Gastroesophageal sphincter (tissue), 4 donors: ENCODE results near the gene SAMD4A. TPM values are rescaled to one million over a fixed set of nuclear protein-coding genes. Genes with fewer than 3 reads are reported as not detected.

Source experiments
- ATAC-seq: fragments of 150-250 bp; one replicate; pipeline ENCODE4 v1.9.1; 2016; ENCODE audit warnings: mild to moderate bottlenecking, moderate library complexity
- H3K27ac ChIP-seq, 4 donors: fragments of 200-600 bp; sonication (generic) in 3 of 4; 1 replicate in 3 of 4; 2 replicates in 1 of 4; pipeline ENCODE4 v1.5.1; 2016 to 2019
- H3K27me3 ChIP-seq: fragments of 200-600 bp; sonication (generic); one replicate; pipeline ENCODE4 v1.5.1; 2019
- H3K36me3 ChIP-seq, 2 donors: fragments of 200-600 bp; sonication (generic); one replicate each; pipeline ENCODE4 v1.5.1; 2019; ENCODE audit warnings: control low read depth in 1 of 2
- H3K4me1 ChIP-seq, 3 donors: fragments of 200-600 bp; sonication (generic); 1 replicate in 2 of 3; 2 replicates in 1 of 3; pipeline ENCODE4 v1.5.1; 2016 to 2019; ENCODE audit warnings: control low read depth in 2 of 3
- H3K4me3 ChIP-seq, 2 donors: fragments of 200-600 bp; sonication (generic); one replicate each; pipeline ENCODE4 v1.5.1; 2019; ENCODE audit warnings: mild to moderate bottlenecking in 1 of 2, moderate library complexity in 1 of 2
- H3K9me3 ChIP-seq, 3 donors: fragments of 200-600 bp; sonication (generic); one replicate each; pipeline ENCODE4 v1.5.1; 2017 to 2019; ENCODE audit warnings: control low read depth in 2 of 3
- EP300 ChIP-seq: sonication (generic); formaldehyde crosslinking; IDR thresholded peaks from one replicate; pipeline ENCODE4 v1.6.1; 2017; ENCODE audit warnings: antibody characterized with exemption, mild to moderate bottlenecking
- POLR2A ChIP-seq, 2 donors: fragments of 450-650 bp; IDR thresholded peaks; one replicate each; pipeline ENCODE4 v1.6.1; 2017; ENCODE audit warnings: antibody characterized with exemption in 2 of 2, mild to moderate bottlenecking in 2 of 2, moderate library complexity in 1 of 2
- POLR2AphosphoS5 ChIP-seq: sonication (generic); formaldehyde crosslinking; IDR thresholded peaks from one replicate; pipeline ENCODE4 v1.6.1; 2017; ENCODE audit warnings: antibody characterized with exemption
- WGBS, 2 donors: methylation state at CpG; one replicate each; pipeline ENCODE4 v1.1.5; 2018; ENCODE audit warnings: low coverage in 1 of 2; 5-methylcytosine and 5-hydroxymethylcytosine counted together
- total RNA-seq, 4 donors: library from RNA; depleted of rRNA; stranded (reverse); fragments of >200 nt; gene quantifications; one replicate each; pipeline ENCODE4 v1.1.0, GENCODE V29; 2016
- TF ChIP-seq, protein P1 (sequence below), 4 experiments: fragments of 200-600 bp in 2 of 4; fragments of 450-650 bp in 2 of 4; sonication (generic) in 1 of 4; IDR thresholded peaks; one replicate each; pipeline ENCODE4 v1.5.1; 2017 to 2019; ENCODE audit warnings: antibody characterized with exemption in 4 of 4, mild to moderate bottlenecking in 2 of 4, moderate library complexity in 2 of 4

Gene SAMD4A
- total RNA-seq, 4 donors from 2014 or later, result 65.2 to 163 (median 89.7) TPM

DNA sequence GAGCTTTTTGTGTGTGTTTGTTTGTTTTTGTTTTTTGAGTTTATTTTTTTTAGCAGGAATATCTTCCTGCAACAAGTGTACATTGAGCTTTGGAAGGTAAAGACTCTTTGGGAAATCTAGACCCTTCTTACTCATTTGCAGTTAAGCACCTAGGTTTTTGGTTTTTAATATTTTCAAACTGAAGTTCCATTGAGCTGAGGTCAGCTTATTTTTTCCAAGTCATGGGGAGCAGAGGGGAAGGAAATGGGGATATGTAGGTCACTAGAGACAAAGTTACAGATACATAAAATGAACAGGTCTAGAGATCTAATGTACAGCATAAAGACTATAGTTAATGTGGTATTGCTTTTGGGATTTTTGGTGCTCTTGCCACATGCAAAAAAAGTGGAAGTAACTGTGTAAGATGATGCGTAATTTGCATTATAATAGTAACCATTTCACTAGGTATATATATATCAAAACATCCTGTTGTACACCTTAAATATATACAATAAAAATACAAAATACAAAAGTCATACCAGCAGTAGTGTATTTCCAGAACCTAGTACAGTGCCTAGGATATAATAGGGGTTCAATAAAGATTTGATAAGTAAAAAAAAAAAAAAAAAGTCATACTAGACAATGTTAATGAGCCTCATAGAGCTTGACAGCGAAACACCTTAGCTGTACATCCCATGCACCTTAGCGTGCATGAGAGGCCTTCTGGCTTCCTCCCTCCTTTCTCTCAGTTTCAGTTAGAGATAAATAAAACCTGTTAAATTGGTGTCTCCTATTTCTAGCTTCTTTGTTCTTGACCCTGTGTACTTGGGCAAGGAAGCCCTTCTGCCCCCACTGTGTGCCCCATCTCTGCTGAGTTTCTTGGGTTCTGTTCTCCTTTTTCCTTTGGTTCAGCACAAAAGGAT, 34.6 kb upstream of the SAMD4A start:
- H3K27ac ChIP-seq, result no peak overlapping the region
- no peaks in the 10 kb centered on the region for H3K27me3 ChIP-seq
- no peaks in the 10 kb centered on the region for H3K4me1 ChIP-seq
- 91 to 100% methylated on average over 3 of the region's 3 CpGs for WGBS, 2 donors
- H3K9me3 ChIP-seq, result no peaks in the 10 kb centered on the region
- no peak for ATAC-seq
- TF ChIP-seq EP300, result no peak
- no peak for TF ChIP-seq POLR2A (IDR thresholded peaks at IDR 0.05)
- H3K4me3 ChIP-seq, result no peak overlapping the region
- H3K36me3 ChIP-seq, result peaks cover 0 to 22% of the 10 kb centered on the region in 2 donors

DNA sequence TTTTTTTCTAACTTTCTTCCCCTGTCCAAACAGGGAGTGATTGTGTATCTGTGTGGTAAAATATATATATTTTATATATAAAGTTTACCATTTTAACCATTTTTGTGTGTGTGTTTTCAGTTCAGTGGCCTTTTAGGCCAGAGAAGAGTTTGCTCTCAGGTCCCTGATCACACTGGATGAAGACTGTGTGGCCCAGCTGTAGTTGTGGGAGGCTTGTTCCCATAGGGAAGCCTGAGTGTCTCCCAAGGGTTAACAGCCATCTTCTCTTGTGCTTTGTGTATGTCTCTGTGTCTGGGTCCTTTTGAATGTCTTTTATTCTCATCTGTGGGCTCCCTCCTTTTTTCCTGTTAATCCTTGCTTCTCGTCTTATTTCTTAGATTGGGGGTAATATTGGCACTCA, 33.8 kb upstream of the SAMD4A start:
- 77 to 83% methylated on average over 1 of the region's 1 CpG for whole genome bisulfite sequencing, 2 donors
- H3K27ac ChIP-seq, result no peak overlapping the region
- TF ChIP-seq POLR2A (IDR thresholded peaks at IDR 0.05), result no peak
- no peak for TF ChIP-seq EP300
- TF ChIP-seq, protein P1, sequence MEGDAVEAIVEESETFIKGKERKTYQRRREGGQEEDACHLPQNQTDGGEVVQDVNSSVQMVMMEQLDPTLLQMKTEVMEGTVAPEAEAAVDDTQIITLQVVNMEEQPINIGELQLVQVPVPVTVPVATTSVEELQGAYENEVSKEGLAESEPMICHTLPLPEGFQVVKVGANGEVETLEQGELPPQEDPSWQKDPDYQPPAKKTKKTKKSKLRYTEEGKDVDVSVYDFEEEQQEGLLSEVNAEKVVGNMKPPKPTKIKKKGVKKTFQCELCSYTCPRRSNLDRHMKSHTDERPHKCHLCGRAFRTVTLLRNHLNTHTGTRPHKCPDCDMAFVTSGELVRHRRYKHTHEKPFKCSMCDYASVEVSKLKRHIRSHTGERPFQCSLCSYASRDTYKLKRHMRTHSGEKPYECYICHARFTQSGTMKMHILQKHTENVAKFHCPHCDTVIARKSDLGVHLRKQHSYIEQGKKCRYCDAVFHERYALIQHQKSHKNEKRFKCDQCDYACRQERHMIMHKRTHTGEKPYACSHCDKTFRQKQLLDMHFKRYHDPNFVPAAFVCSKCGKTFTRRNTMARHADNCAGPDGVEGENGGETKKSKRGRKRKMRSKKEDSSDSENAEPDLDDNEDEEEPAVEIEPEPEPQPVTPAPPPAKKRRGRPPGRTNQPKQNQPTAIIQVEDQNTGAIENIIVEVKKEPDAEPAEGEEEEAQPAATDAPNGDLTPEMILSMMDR (IDR thresholded peaks at IDR 0.05), result no peak
- no peak for TF ChIP-seq POLR2AphosphoS5
- no peak overlapping the region for H3K4me3 ChIP-seq
- ATAC-seq, result no peak
- H3K4me1 ChIP-seq, result no peaks in the 10 kb centered on the region
- no peaks in the 10 kb centered on the region for H3K9me3 ChIP-seq
- no peaks in the 10 kb centered on the region for H3K27me3 ChIP-seq
- H3K36me3 ChIP-seq, result peaks cover 2 to 26% of the 10 kb centered on the region in 2 donors

DNA sequence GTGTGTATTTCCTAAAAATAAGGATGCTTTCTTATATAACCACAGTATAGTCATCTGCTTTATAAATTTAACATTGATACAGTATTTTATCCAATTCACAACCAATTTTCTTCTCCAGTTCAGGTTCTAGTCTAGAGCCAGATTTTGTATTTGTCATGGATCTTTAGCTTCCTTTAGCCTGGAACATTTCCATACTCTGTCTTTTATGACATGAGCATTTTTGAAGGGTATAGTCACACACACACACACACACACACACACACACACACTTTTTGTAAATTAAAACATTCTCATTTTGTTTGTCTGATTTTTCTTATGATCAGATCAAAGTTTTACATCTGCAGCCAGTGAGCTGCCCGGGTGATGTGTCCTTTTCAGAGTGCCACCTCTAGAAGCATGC, 31.8 kb upstream of the SAMD4A start:
- WGBS, 2 donors, result 80 to 89% methylated on average over 1 of the region's 1 CpG
- Histone ChIP-seq H3K4me3 (no peak overlapping the region), H3K9me3 (no peaks in the 10 kb centered on the region), H3K4me1 (no peaks in the 10 kb centered on the region), H3K36me3 (peaks cover 3 to 44% of the 10 kb centered on the region in 2 donors), H3K27ac (no peak overlapping the region), H3K27me3 (no peaks in the 10 kb centered on the region)
- ATAC-seq, result no peak
- TF ChIP-seq POLR2A (IDR thresholded peaks at IDR 0.05), result no peak

DNA sequence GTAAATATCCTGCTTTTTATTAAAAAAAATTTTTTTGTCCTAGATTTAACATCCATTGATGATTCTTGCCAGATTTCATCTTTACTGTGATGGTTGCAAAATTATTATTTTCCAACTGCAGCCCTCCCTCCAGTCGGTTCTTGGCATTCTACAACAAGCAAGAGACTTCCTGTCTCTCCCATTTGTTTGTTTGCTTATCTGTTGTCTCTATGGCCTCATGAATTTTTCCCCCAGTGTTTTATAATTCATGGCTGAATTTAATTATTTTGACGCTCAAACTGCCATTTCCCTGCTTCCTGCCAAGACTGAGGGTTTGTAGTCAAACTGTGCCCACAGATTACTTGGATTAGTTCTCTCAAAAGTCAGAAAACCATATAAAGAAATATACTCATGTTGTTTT, 31.3 kb upstream of the SAMD4A start:
- ATAC-seq, result no peak
- no peaks in the 10 kb centered on the region for H3K27me3 ChIP-seq
- H3K36me3 ChIP-seq, result peaks cover 3 to 44% of the 10 kb centered on the region in 2 donors
- 48 to 52% methylated on average over 2 of the region's 2 CpGs for WGBS, 2 donors
- no peaks in the 10 kb centered on the region for H3K4me1 ChIP-seq
- no peaks in the 10 kb centered on the region for H3K9me3 ChIP-seq
- TF ChIP-seq, protein P1 (IDR thresholded peaks at IDR 0.05), result no peak
- TF ChIP-seq POLR2A (IDR thresholded peaks at IDR 0.05) (no peak), POLR2AphosphoS5 (no peak), EP300 (no peak)
- H3K27ac ChIP-seq, result no peak overlapping the region
- no peak overlapping the region for H3K4me3 ChIP-seq

DNA sequence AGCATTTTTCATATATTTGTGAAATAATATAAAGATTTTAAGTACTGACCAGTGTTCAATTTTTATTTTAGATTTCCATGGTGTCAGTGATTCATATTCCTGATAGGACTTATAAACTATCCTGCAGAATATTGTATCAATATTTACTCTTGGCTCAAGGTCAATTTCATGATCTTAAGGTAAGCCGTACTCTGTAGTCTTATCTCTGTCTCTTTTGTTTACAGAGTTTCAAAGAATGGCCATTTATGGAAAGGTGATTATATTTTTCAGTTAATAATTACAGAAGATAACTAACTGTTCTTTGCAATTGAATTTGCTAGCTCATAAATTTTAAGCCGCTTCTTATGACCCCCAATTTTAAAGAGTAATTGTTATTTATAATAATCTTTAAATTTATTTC, 29.3 kb upstream of the SAMD4A start:
- Histone ChIP-seq H3K27me3 (no peaks in the 10 kb centered on the region), H3K4me1 (no peaks in the 10 kb centered on the region), H3K9me3 (no peaks in the 10 kb centered on the region), H3K4me3 (no peak overlapping the region), H3K36me3 (peaks cover 3 to 45% of the 10 kb centered on the region in 2 donors), H3K27ac (no peak overlapping the region)
- WGBS, 2 donors, result 57 to 72% methylated on average over 2 of the region's 2 CpGs
- TF ChIP-seq POLR2AphosphoS5 (no peak), POLR2A (IDR thresholded peaks at IDR 0.05) (no peak)
- ATAC-seq, result no peak

- TF ChIP-seq, protein P1 (IDR thresholded peaks at IDR 0.05), result no peak
- no peak for TF ChIP-seq EP300
- no peak for TF ChIP-seq POLR2A (IDR thresholded peaks at IDR 0.05)
- Histone ChIP-seq H3K27me3 (no peaks in the 10 kb centered on the region), H3K9me3 (no peaks in the 10 kb centered on the region), H3K4me3 (no peak overlapping the region), H3K27ac (no peak overlapping the region), H3K36me3 (peaks cover 3 to 45% of the 10 kb centered on the region in 2 donors), H3K4me1 (no peaks in the 10 kb centered on the region)
- no peak for ATAC-seq
- 68 to 89% methylated on average over 3 of the region's 3 CpGs for WGBS, 2 donors
Observed at GRCh38 chr14:54538055-54538454, 28.9 kb upstream of the SAMD4A start.
